ENCODE data around the gene RINT1.

RINT1 gene

GRCh38 chr7:105614341-105614840 lies 82.4 kb downstream of the RINT1 start:
- TF ChIP-seq ARNTL (CRISPR knock-in tag; IDR thresholded peaks at IDR 0.05; ENCODE audit: borderline replicate concordance, low read depth) = no peak
- no peak for TF ChIP-seq BACH2 (CRISPR knock-in tag; IDR thresholded peaks at IDR 0.05; ENCODE audit: borderline replicate concordance)
- no peak for TF ChIP-seq ZFP30 (CRISPR knock-in tag; IDR thresholded peaks at IDR 0.05)
- TF ChIP-seq, protein P1, sequence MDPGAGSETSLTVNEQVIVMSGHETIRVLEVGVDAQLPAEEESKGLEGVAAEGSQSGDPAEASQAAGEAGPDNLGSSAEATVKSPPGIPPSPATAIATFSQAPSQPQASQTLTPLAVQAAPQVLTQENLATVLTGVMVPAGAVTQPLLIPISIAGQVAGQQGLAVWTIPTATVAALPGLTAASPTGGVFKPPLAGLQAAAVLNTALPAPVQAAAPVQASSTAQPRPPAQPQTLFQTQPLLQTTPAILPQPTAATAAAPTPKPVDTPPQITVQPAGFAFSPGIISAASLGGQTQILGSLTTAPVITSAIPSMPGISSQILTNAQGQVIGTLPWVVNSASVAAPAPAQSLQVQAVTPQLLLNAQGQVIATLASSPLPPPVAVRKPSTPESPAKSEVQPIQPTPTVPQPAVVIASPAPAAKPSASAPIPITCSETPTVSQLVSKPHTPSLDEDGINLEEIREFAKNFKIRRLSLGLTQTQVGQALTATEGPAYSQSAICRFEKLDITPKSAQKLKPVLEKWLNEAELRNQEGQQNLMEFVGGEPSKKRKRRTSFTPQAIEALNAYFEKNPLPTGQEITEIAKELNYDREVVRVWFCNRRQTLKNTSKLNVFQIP (CRISPR knock-in tag; IDR thresholded peaks at IDR 0.05; ENCODE audit: borderline replicate concordance, low read depth) = no peak
- no peak for TF ChIP-seq TOX (CRISPR knock-in tag; IDR thresholded peaks at IDR 0.05; ENCODE audit: borderline replicate concordance)
- TF ChIP-seq ISL1 (CRISPR knock-in tag; IDR thresholded peaks at IDR 0.05) = no peak
- no peak for TF ChIP-seq ZNF8 (CRISPR knock-in tag; IDR thresholded peaks at IDR 0.05)
- TF ChIP-seq, protein P2, sequence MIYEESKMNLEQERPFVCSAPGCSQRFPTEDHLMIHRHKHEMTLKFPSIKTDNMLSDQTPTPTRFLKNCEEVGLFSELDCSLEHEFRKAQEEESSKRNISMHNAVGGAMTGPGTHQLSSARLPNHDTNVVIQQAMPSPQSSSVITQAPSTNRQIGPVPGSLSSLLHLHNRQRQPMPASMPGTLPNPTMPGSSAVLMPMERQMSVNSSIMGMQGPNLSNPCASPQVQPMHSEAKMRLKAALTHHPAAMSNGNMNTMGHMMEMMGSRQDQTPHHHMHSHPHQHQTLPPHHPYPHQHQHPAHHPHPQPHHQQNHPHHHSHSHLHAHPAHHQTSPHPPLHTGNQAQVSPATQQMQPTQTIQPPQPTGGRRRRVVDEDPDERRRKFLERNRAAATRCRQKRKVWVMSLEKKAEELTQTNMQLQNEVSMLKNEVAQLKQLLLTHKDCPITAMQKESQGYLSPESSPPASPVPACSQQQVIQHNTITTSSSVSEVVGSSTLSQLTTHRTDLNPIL (CRISPR knock-in tag; IDR thresholded peaks at IDR 0.05; ENCODE audit: low read depth) = no peak
- no peak for TF ChIP-seq CSDC2 (CRISPR knock-in tag; IDR thresholded peaks at IDR 0.05)
- TF ChIP-seq GLIS3 (CRISPR knock-in tag; IDR thresholded peaks at IDR 0.05) = no peak
- TF ChIP-seq, protein P3, sequence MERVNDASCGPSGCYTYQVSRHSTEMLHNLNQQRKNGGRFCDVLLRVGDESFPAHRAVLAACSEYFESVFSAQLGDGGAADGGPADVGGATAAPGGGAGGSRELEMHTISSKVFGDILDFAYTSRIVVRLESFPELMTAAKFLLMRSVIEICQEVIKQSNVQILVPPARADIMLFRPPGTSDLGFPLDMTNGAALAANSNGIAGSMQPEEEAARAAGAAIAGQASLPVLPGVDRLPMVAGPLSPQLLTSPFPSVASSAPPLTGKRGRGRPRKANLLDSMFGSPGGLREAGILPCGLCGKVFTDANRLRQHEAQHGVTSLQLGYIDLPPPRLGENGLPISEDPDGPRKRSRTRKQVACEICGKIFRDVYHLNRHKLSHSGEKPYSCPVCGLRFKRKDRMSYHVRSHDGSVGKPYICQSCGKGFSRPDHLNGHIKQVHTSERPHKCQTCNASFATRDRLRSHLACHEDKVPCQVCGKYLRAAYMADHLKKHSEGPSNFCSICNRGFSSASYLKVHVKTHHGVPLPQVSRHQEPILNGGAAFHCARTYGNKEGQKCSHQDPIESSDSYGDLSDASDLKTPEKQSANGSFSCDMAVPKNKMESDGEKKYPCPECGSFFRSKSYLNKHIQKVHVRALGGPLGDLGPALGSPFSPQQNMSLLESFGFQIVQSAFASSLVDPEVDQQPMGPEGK (CRISPR knock-in tag; IDR thresholded peaks at IDR 0.05; ENCODE audit: borderline replicate concordance) = no peak
- TF ChIP-seq ZC3H10 (CRISPR knock-in tag; IDR thresholded peaks at IDR 0.05) = no peak
- TF ChIP-seq PPARA (CRISPR knock-in tag; IDR thresholded peaks at IDR 0.05; ENCODE audit: borderline replicate concordance) = no peak
- no peak for TF ChIP-seq OSR1 (CRISPR knock-in tag; IDR thresholded peaks at IDR 0.05)
- no peak for TF ChIP-seq ZNF565 (CRISPR knock-in tag; conservative IDR thresholded peaks at IDR 0.05; ENCODE audit: low read depth)
- no peak for TF ChIP-seq SNAI2 (CRISPR knock-in tag; IDR thresholded peaks at IDR 0.05)
- TF ChIP-seq ZNF70 (CRISPR knock-in tag; IDR thresholded peaks at IDR 0.05) = no peak
- TF ChIP-seq, protein P4, sequence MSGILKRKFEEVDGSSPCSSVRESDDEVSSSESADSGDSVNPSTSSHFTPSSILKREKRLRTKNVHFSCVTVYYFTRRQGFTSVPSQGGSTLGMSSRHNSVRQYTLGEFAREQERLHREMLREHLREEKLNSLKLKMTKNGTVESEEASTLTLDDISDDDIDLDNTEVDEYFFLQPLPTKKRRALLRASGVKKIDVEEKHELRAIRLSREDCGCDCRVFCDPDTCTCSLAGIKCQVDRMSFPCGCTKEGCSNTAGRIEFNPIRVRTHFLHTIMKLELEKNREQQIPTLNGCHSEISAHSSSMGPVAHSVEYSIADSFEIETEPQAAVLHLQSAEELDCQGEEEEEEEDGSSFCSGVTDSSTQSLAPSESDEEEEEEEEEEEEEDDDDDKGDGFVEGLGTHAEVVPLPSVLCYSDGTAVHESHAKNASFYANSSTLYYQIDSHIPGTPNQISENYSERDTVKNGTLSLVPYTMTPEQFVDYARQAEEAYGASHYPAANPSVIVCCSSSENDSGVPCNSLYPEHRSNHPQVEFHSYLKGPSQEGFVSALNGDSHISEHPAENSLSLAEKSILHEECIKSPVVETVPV (CRISPR knock-in tag; IDR thresholded peaks at IDR 0.05) = no peak
- no peak for ATAC-seq

Data from SK-N-SH treated with all-trans-retinoic acid at 6 μM for 48 hours (cell line).